T-helper 1 cell treated with Interleukin-12 subunit alpha and Interleukin-12 subunit beta and Interleukin-4 antibody, amounts not matched to agents 30 μg/mL and 1 μg/mL, for 36 hours (primary cell): ENCODE data around the gene PTN.
"Not testable (repeated sequence)": the region's sequence is repeated elsewhere in the genome, so short reads cannot be mapped to it uniquely, and the experiment has no call there.

ENCODE experiments used
- H3K27ac Mint-ChIP-seq: one replicate; pipeline ENCODE4 v1.8.0; 2021; ENCODE audit warnings: mild to moderate bottlenecking, mixed read lengths
- H3K27me3 Mint-ChIP-seq: one replicate; pipeline ENCODE4 v1.8.0; 2021; ENCODE audit warnings: low read depth, mixed read lengths
- H3K36me3 Mint-ChIP-seq: one replicate; pipeline ENCODE4 v1.8.0; 2021; ENCODE audit warnings: low read depth, mixed read lengths
- H3K4me1 Mint-ChIP-seq: one replicate; pipeline ENCODE4 v1.8.0; 2021; ENCODE audit warnings: low read depth, mixed read lengths
- H3K4me3 Mint-ChIP-seq: one replicate; pipeline ENCODE4 v1.8.0; 2021; ENCODE audit warnings: mild to moderate bottlenecking, moderate library complexity, mixed read lengths
- H3K9me3 Mint-ChIP-seq: one replicate; pipeline ENCODE4 v1.8.0; 2021; ENCODE audit warnings: mixed read lengths

Gene PTN

GRCh38 chr7:137302081-137302480, 41.5 kb downstream of the PTN start:
- H3K36me3 Mint-ChIP-seq, result no peaks in the 10 kb centered on the region
- no peak overlapping the region for H3K27ac Mint-ChIP-seq
- no peaks in the 10 kb centered on the region for H3K27me3 Mint-ChIP-seq
- no peaks in the 10 kb centered on the region for H3K4me1 Mint-ChIP-seq
- no peak overlapping the region for H3K4me3 Mint-ChIP-seq
- H3K9me3 Mint-ChIP-seq, result peaks cover 4% of the 10 kb centered on the region

- no peaks in the 10 kb centered on the region for H3K36me3 Mint-ChIP-seq
- no peaks in the 10 kb centered on the region for H3K27me3 Mint-ChIP-seq
- no peak overlapping the region for H3K27ac Mint-ChIP-seq
- no peaks in the 10 kb centered on the region for H3K4me1 Mint-ChIP-seq
- H3K4me3 Mint-ChIP-seq, result no peak overlapping the region
- peaks cover 5% of the 10 kb centered on the region for H3K9me3 Mint-ChIP-seq
Measured at GRCh38 chr7:137298464-137298794, 45.1 kb downstream of the PTN start.

- no peak overlapping the region for H3K27ac Mint-ChIP-seq
- no peak overlapping the region for H3K4me3 Mint-ChIP-seq
- no peaks in the 10 kb centered on the region for H3K27me3 Mint-ChIP-seq
- H3K36me3 Mint-ChIP-seq, result no peaks in the 10 kb centered on the region
- no peaks in the 10 kb centered on the region for H3K4me1 Mint-ChIP-seq
- H3K9me3 Mint-ChIP-seq, result peaks cover 5% of the 10 kb centered on the region
Measured at GRCh38 chr7:137297551-137298463, 45.7 kb downstream of the PTN start.

- no peaks in the 10 kb centered on the region for H3K27me3 Mint-ChIP-seq
- H3K4me1 Mint-ChIP-seq, result no peaks in the 10 kb centered on the region
- no peak overlapping the region for H3K4me3 Mint-ChIP-seq
- H3K9me3 Mint-ChIP-seq, result peaks cover 5% of the 10 kb centered on the region
- no peaks in the 10 kb centered on the region for H3K36me3 Mint-ChIP-seq
- H3K27ac Mint-ChIP-seq, result no peak overlapping the region
Measured at GRCh38 chr7:137296576-137296975, 47.0 kb downstream of the PTN start.

GRCh38 chr7:137295739-137296324, 47.7 kb downstream of the PTN start:
- Mint-ChIP-seq H3K9me3 (peaks cover 5% of the 10 kb centered on the region), H3K4me1 (no peaks in the 10 kb centered on the region), H3K27me3 (no peaks in the 10 kb centered on the region), H3K27ac (no peak overlapping the region), H3K36me3 (no peaks in the 10 kb centered on the region), H3K4me3 (no peak overlapping the region)

- H3K27ac Mint-ChIP-seq, result no peak overlapping the region
- H3K9me3 Mint-ChIP-seq, result no peaks in the 10 kb centered on the region
- H3K4me1 Mint-ChIP-seq, result no peaks in the 10 kb centered on the region
Measured at GRCh38 chr7:137289101-137289500, 54.4 kb downstream of the PTN start.

GRCh38 chr7:137287651-137288258, 55.8 kb downstream of the PTN start:
- Mint-ChIP-seq H3K27me3 (no peaks in the 10 kb centered on the region), H3K4me3 (no peak overlapping the region), H3K36me3 (no peaks in the 10 kb centered on the region), H3K9me3 (no peaks in the 10 kb centered on the region), H3K27ac (no peak overlapping the region), H3K4me1 (no peaks in the 10 kb centered on the region)

More at GRCh38 chr7:137289101-137289500, 54.4 kb downstream of the PTN start:
- no peaks in the 10 kb centered on the region for H3K36me3 Mint-ChIP-seq
- no peaks in the 10 kb centered on the region for H3K27me3 Mint-ChIP-seq
- no peak overlapping the region for H3K4me3 Mint-ChIP-seq

GRCh38 chr7:137283153-137283552, 60.4 kb downstream of the PTN start:
- no peak overlapping the region for H3K27ac Mint-ChIP-seq
- no peaks in the 10 kb centered on the region for H3K4me1 Mint-ChIP-seq
- no peaks in the 10 kb centered on the region for H3K27me3 Mint-ChIP-seq

GRCh38 chr7:137282043-137282442, 61.5 kb downstream of the PTN start:
- no peaks in the 10 kb centered on the region for H3K9me3 Mint-ChIP-seq
- no peak overlapping the region for H3K27ac Mint-ChIP-seq
- no peaks in the 10 kb centered on the region for H3K36me3 Mint-ChIP-seq
- no peak overlapping the region for H3K4me3 Mint-ChIP-seq
- no peaks in the 10 kb centered on the region for H3K27me3 Mint-ChIP-seq
- no peaks in the 10 kb centered on the region for H3K4me1 Mint-ChIP-seq

More at GRCh38 chr7:137283153-137283552, 60.4 kb downstream of the PTN start:
- H3K9me3 Mint-ChIP-seq, result no peaks in the 10 kb centered on the region
- H3K4me3 Mint-ChIP-seq, result no peak overlapping the region
- no peaks in the 10 kb centered on the region for H3K36me3 Mint-ChIP-seq

- no peaks in the 10 kb centered on the region for H3K36me3 Mint-ChIP-seq
- H3K4me3 Mint-ChIP-seq, result no peak overlapping the region
Measured at GRCh38 chr7:137276189-137276588, 67.3 kb downstream of the PTN start.

GRCh38 chr7:137272249-137272648, 71.3 kb downstream of the PTN start:
- H3K27ac Mint-ChIP-seq, result no peak overlapping the region
- no peak overlapping the region for H3K4me3 Mint-ChIP-seq
- no peaks in the 10 kb centered on the region for H3K36me3 Mint-ChIP-seq
- H3K27me3 Mint-ChIP-seq, result no peaks in the 10 kb centered on the region
- peaks cover 6% of the 10 kb centered on the region for H3K9me3 Mint-ChIP-seq
- no peaks in the 10 kb centered on the region for H3K4me1 Mint-ChIP-seq

More at GRCh38 chr7:137276189-137276588, 67.3 kb downstream of the PTN start:
- H3K9me3 Mint-ChIP-seq, result peaks cover 6% of the 10 kb centered on the region
- no peaks in the 10 kb centered on the region for H3K4me1 Mint-ChIP-seq
- H3K27me3 Mint-ChIP-seq, result no peaks in the 10 kb centered on the region
- H3K27ac Mint-ChIP-seq, result no peak overlapping the region

GRCh38 chr7:137269240-137269639, 74.3 kb downstream of the PTN start:
- no peaks in the 10 kb centered on the region for H3K36me3 Mint-ChIP-seq
- no peak overlapping the region for H3K27ac Mint-ChIP-seq
- no peak overlapping the region for H3K4me3 Mint-ChIP-seq
- no peaks in the 10 kb centered on the region for H3K9me3 Mint-ChIP-seq
- no peaks in the 10 kb centered on the region for H3K27me3 Mint-ChIP-seq
- H3K4me1 Mint-ChIP-seq, result no peaks in the 10 kb centered on the region

GRCh38 chr7:137268001-137268865, 75.3 kb downstream of the PTN start:
- not testable (repeated sequence) for H3K27me3 Mint-ChIP-seq, H3K4me1 Mint-ChIP-seq, H3K9me3 Mint-ChIP-seq, H3K27ac Mint-ChIP-seq, H3K36me3 Mint-ChIP-seq, H3K4me3 Mint-ChIP-seq

- Mint-ChIP-seq H3K4me1 (no peaks in the 10 kb centered on the region), H3K36me3 (no peaks in the 10 kb centered on the region), H3K27me3 (no peaks in the 10 kb centered on the region), H3K27ac (no peak overlapping the region), H3K9me3 (no peaks in the 10 kb centered on the region), H3K4me3 (no peak overlapping the region)
Measured at GRCh38 chr7:137266764-137267163, 76.8 kb downstream of the PTN start.
